GM19328 (cell line): Measurements from ENCODE around the gene NDUFB10.
"Not testable (repeated sequence)": the region's sequence is repeated elsewhere in the genome, so short reads cannot be mapped to it uniquely, and the experiment has no call there.

ENCODE experiments used
- ATAC-seq: cut with Tn5 transposase; IDR thresholded peaks from one replicate; pipeline ENCODE4 v1.9.1; 2021; ENCODE audit warnings: mild to moderate bottlenecking, moderate library complexity; ENCODE audit not compliant: unreplicated experiment

The NDUFB10 gene

DNA sequence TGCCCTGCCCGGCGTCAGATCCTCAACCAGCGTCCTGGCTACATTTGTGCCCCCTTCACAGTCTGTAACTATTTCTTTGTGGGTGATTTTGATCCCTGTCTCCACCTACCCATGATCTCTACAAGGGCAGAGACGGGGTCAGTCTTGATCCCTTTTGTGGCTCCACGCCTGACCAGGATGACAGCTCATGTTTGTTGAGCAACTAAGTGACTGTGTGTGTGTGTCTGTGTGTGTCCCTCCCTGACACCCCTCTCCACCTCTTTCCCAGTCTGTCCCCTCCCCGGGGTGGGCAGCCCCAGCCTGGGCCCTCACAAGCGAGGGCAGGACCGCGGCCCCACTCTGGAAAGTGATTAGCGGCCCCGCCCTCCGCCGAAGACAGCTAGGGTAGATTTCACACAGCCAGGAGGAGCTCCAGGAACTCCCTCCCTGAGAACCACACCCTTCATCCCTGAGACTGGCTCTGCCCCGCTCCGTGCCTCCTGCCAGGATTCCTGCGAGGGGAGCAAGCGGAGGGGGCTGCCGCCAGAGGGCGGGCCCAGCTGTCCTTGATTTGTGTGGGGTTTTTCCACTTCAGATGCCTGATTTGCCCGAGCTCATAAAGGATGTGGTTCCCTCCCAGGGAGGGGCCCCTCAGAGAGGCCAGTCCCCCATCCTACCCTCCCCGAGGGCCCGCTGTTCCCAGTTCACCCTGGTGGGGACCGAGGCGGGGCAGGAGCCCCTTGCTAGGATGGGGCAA lies 35.9 kb upstream of the NDUFB10 start:
- ATAC-seq, result no peak

DNA sequence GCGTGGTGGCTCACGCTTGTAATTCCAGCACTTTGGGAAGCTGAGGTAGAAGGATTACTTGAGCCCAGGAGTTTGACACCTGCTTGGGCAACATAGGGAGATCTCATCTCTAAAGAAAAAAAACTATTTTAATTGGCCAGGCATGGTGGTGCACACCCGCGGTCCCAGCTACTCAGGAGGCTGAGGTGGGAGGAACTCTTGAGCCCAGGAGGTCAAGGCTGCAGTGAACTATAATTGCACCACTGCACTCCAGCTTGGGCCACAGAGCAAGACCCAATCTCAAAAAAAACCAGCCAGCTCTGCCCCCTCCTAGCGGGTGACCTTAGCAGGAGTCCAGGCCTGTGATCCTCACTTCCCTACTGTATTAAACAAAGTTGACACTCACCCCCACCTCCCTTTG lies 35.2 kb upstream of the NDUFB10 start:
- ATAC-seq, result no peak

- no peak for ATAC-seq
These were observed 33.1 kb upstream of the NDUFB10 start for GRCh38 chr16:1926271-1926670.

DNA sequence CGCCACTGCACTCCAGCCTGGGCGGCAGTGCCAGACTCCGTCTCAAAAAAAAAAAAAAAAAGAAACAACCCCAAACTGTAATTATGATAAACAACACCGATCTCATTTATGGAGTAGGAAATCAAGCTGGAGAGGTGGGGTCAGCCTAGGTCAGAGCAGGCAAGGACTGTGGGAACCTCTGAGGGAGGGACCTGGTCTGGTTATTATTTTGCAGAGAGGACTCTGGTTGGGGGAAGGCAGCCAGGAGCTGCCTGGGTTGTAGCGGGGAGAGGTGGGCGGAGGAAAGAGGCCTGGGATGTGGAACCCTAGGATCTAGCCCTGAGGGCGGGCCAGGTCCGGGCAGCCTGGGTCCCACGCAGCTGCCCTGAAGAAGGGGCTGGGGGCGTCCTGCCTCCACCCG lies 30.2 kb upstream of the NDUFB10 start:
- ATAC-seq, result no peak

- peak; percentile 86 for ATAC-seq
These were observed 29.6 kb upstream of the NDUFB10 start for GRCh38 chr16:1929578-1930337.

DNA sequence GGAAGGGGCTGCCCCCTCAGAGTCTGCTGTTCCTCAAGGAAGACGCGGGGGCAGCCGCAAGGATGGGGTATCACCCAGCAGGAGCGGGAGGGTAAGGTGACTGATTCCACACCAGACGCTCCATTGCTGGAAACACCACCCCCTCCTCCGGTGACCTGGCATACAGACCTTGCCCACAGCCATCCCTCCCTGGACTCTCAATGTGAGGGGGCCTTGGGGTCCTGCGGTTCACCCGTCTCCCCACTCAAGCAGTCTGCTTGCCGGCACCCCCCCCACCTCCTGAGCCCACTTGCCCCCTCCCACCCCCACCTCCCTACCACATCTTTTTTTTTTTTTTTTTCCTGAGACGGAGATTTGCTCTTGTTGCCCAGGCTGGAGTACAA lies 29.0 kb upstream of the NDUFB10 start:
- ATAC-seq, result no peak

DNA sequence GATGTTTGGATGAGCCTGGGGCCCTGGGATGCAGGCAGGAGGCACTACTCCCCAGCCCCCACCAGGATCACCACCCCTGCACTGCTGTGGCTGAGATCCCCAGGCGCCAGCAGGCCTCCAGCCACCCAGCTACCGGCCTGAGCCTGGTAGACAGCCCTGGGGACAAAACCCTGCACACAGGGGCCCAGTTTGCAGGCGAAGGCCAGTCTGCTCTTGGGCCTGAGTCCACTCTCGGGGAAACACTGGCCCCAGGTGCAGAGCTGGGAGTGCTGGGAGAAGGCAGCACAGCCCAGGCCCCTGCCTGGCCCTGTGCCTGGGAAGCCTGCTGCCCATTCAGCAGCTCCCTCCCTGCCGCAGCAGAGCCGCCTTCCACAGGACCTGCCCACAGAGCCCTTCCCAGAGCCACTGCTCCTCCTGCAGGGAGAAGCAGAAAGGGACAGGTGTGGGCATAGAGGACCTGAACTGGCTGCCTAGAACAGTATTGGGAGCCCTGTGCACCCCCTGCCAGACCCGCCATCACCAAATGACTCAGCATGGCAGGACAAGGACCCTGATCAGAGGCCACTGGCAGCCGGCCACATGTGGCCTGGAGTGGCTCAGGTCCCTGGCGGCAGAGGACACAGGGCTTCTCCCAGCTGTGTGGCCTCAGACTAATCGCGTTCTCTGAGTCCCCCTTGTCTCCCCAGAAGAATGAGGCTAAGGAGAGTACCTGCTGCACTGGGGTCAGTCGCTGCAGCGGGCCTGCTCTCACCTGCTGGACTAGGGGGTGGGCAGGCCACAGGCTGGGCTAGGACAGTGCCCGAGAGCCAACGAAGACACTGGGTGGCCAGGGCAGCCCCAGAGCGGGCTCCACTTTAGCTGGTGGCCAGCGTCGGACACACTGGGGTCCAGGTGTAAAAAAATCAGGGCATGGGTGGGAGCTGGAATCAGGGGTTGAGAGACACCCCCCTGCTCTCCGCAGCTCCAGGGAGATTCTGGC lies 27.0 kb upstream of the NDUFB10 start:
- no peak for ATAC-seq

- no peak for ATAC-seq
These were observed 26.2 kb upstream of the NDUFB10 start for GRCh38 chr16:1933097-1933661.

DNA sequence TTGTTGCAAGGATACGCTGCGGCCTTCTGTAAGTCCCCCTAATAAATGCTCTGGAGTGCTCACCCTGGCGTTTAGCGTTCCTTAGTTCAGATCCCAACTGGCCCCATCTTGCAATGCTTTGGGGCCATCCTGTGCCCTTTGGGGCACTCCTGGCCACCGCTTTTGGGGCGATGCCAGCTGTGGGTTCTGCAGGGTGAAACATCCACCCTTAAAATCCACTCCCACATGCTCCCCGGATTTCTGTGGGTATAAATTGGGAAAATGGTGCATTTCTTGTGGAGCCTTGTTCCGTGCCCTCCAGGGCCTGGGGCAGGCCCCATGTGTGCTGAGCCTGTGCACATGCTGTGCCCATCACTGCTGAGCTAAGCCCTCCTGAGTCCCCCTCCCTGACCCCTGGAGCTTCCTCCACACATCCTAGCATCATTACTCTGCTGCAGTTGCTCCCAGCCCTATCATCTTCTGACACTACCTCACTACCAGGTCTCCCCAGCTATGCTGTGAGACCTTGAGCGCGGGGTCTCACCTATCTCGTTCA lies 22.3 kb upstream of the NDUFB10 start:
- no peak for ATAC-seq

DNA sequence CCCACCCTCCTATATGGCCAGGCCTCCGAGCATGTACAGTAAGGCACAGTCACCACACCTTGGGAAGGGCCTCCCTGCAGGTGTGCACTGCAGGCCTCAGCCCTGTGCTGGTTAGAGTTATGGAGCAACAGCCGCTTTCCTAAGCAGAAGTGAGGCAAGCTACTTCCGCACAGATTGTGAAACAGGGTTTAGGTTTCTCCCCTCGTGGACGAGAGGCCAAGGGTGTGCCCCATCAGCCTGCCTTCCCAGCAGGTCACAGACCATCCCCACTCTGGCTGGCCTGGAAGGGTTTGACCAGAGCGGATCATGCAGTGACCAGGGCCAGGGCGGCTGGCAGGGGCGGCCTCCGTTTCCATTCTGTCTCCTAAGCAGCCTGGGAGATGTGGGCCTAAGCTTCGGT lies 21.0 kb upstream of the NDUFB10 start:
- ATAC-seq, result no peak

GRCh38 chr16:1938910-1939309 lies 20.4 kb upstream of the NDUFB10 start:
- ATAC-seq, result no peak

DNA sequence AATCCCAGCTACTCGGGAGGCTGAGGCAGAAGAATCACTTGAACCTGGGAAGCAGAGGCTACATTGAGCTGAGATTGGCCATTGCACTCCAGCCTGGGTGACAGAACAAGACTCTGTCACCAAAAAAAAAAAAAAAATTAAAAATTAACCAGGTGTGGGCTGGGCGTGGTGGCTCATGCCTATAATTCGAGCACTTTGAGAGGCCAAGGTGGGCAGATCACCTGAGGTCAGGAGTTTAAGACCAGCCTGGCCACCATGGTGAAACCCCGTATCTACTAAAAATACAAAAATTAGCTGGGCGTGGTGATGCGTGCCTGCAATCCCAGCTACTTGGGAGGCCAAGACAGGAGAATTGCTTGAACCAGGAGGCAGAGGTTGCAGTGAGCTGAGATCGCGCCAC lies 19.5 kb upstream of the NDUFB10 start:
- not testable (repeated sequence) for ATAC-seq

DNA sequence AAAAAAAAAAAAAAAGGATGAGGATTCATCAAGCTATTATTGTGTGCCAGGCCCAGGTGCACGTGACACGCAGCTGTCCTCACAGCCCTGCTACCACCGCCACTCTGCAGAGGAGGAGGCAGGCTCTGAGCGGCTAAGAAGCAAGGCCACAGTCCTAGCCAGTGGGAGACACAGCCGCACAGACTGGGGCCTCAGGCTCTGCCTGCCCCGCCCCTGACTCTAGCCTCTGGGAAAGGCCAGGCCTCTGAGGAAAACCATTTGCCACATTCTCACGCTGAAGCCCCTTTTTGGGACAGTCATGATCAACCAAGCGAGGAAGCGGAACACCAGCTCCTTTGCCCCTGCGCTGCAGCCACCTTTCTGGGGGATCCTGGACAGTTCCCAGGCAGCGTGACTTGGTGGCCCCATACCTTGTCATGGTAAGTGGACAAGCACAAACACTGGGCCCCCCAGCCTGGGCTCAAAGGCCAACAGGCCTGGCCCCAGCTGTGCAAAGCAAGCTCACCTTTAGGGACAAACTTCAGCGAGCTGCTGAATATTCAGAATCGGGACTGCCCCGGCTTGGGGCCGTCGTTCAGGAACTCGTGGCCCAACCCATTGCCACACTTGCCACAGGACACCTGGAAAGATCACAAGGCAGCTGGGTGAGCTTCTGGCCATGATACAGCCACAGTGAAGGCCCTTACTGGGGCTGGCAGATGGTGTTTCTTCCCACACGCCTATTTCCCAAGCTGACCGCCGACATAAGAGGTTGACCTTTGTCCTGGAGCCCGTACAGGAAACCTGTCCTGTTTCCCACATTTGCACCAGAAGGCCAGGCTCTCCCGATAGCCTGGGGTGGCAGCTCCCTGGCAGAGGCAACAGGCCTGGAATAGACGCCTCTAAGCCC lies 18.8 kb upstream of the NDUFB10 start:
- ATAC-seq, result no peak

DNA sequence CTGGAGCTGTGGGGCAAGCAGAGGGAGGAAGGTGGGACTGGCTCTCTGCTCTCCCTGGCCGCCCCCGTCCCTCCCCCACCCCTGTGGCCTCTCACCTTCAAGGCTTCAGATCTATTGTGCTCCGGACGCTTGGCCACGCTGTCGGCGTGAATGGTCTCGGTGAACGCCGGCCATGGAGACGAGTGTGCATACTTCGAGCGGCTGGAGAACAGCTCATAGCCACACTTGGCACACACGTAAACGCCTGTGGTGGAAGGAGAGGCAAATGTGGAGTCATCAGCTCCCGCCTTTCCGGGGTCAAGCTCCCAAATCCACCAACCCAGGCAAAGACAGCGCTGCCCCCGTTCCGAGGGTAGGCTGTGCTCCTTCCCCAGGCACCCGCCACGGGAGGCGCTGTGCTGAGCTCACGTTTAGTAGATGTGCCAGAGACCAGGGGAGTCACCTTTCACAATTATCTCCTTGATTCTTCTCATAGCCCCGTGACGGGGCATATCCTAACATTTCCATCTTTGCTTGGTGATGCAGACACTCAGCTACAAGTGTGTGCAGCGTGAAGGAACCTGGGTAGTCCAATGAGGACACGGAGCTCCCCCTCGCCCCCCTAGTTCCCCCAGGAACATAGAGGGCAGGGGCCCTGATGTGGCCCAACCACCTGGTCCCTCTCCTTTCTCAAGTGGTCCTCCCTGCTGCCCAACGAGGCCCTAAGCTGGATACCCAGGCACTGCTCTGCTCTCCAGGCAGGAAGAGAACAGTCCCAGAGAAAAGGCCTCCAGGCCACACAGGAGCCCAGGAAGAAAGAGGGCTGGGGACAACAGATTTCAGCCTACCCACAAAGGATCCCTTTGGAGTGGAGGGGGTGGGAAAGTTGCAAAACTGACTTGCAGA lies 17.9 kb upstream of the NDUFB10 start:
- no peak for ATAC-seq

DNA sequence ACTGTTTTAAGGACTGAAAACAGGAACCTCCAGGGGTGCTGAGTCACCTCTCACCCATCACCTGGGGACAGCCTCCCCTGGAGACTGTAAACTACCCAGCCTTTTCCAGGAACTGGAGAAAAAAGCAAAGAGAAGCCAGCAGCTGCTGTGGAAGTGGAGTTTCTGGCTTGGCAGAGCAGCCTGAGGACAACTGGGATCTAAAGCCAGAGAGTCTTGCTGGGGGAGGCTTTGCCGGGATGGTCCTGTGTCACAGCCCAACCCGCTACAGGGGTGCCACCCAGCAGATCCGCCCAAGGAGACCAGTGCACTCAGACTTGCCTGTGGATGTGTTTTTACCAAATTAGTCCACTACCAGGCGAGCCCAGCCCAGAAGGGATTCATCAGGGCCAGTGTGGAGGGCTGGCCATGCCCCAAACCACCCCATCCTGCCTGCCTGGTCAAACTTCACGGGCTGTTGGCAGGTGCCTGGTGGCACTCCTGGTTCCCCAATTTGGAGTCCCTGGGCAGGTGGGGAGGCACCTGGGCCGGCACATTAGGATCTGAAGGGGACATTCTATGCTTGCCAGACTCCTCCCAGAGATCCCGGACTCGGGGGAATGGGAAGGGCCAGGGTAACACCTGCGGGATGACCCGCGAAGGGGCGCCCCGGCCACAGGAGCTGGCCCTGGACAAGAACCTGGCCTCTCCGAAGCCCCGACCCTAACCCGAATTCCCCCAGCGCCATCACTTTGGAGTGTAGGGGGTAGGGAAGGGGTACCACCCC lies 17.1 kb upstream of the NDUFB10 start:
- no peak for ATAC-seq

DNA sequence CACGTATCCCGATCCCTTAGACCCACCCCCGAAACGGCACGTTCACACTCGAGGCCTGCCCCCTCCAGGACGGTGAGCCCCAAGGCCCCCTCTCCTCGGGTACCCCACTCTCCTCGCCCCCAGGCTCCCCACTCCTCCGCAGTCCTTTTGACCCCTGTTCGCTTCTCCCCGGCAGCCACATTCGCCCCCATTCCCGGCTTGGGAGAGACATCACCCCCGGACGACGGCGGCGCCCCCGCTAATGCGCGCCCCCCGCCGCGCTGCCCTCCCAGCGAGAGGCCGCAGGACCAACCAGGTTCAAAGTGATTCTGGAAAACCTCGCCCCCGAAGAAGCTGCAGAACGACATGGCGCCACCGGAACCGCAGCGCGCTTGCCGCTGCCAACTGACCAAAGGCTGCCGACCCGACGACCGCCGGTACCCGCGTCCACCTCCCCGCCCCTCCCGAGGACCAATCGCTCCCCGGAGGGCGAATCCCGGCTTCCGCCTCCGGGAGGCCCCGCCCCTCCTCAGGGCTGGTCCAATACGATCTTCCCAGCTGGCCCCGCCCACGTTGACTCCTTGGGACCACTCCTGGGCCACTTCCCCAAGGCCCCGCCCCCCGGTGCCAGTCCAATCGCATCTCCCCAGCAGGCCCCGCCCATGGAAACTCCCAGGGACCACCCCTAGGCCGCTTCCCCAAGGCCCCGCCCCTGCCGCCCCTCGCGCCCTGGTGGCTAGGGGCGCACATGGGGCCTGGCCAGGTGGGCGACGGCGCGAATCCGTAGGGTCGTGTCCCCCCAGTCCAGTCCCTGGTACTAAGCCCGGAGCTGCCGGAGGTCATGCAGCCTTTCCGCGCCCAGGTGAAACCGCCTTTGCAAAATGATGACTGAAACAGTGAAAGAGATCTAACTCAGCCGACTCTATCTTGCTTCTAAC lies 16.3 kb upstream of the NDUFB10 start, which contains the start of gene MSRB1:
Gene MSRB1 (minus strand): TSS at position 390 of the 917 bp plus-strand sequence. CDS start 43 bp downstream, at position 347.
- ATAC-seq, result peak; percentile 87
